ENCODE results near the gene LIMS4. TPM values are rescaled to one million over a fixed set of nuclear protein-coding genes. Genes with fewer than 3 reads are reported as not detected.
"Not testable (repeated sequence)": the region's sequence is repeated elsewhere in the genome, so short reads cannot be mapped to it uniquely, and the experiment has no call there.

Gene LIMS4, protein sequence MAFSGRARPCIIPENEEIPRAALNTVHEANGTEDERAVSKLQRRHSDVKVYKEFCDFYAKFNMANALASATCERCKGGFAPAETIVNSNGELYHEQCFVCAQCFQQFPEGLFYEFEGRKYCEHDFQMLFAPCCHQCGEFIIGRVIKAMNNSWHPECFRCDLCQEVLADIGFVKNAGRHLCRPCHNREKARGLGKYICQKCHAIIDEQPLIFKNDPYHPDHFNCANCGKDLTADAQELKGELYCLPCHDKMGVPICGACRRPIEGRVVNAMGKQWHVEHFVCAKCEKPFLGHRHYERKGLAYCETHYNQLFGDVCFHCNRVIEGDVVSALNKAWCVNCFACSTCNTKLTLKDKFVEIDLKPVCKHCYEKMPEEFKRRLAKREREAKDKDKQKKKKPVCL
- total RNA-seq, result 1 to 10 TPM in 1 of 2 donors, under 1 TPM in 1; 0.43 to 2.9 TPM

DNA sequence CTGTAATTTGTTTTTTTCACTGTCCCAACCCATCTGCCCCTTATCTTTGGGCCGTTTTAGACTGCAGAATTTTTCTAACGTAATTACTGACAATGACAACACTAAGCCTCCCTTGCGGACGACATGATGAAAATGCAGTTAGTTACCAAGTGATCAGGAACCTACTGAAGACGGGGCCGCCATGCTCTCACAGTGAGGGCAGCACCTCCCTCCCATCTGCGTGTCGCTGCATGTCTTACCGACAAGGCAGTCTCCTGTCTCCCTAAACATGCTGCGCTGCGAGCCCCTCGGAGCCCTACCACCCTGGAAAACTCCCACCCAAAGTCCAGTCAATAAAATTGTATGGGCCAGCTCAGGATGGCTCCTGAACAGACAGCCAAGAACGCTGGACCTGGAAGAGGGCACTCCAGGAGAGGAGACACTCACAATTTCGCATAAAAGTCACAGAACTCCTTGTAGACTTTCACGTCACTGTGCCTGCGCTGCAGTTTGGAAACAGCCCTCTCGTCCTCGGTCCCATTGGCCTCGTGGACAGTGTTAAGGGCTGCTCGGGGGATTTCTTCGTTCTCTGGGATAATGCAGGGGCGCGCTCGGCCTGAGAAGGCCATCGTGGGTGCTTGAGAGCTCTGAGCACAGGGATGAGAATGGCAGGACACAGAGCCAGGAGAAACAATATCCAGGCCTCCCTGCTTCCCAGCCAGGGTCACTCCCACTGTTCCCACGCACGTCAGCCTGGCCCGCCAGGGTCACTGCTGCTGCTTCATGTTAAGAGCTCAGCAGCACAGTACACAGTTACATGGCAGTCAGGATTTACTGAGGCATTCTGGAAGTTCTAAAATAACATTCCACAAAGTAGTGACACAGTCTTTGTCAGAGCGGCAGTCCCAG is at the start of gene LIMS4:
Gene LIMS4, minus strand, starts transcription at position 646 of the 888 bp plus-strand sequence. Its CDS starts 38 bp downstream, at position 608.
- H3K4me1 Mint-ChIP-seq; H3K36me3 Mint-ChIP-seq (ENCODE audit: low read depth); H3K27me3 Mint-ChIP-seq: not testable (repeated sequence)

DNA sequence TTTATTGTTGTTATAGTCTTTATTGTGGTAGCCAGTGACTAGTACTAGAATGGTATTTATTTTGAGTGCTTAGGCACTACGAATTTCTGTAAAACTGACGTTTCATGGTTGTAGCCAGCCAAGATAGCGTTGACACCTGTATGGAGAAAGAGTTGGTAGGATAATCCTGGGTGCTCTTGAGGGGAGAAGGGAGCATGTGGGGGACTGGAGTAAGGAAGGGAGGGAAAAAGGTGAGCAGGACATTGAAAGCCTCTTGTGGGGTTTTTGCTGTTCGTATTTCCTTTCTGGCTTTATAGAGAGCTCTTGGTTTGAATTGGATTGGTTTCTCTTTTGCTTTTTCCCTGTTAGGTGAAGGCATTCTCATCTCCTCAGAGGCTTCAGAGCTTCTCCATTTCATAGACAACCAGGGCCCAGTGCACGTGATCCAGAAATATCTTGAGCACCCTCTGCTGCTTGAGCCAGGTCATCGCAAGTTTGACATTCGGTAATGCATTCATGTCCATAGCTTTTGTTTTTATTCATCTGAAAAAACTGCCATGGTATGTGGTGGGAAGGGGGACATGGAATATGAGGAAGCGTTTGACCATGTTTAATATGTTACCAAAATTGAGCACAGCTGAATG is 27.2 kb upstream of the LIMS4 start:
- ATAC-seq (replicated peaks), result peak; percentile 75
- not testable (repeated sequence) for H3K4me3 Mint-ChIP-seq; H3K36me3 Mint-ChIP-seq (ENCODE audit: low read depth); H3K9me3 Mint-ChIP-seq; H3K27me3 Mint-ChIP-seq; H3K4me1 Mint-ChIP-seq; H3K27ac Mint-ChIP-seq

More for the DNA sequence above, at the start of gene LIMS4:
- not testable (repeated sequence) for H3K27ac Mint-ChIP-seq; ATAC-seq (replicated peaks); H3K9me3 Mint-ChIP-seq; H3K4me3 Mint-ChIP-seq

DNA sequence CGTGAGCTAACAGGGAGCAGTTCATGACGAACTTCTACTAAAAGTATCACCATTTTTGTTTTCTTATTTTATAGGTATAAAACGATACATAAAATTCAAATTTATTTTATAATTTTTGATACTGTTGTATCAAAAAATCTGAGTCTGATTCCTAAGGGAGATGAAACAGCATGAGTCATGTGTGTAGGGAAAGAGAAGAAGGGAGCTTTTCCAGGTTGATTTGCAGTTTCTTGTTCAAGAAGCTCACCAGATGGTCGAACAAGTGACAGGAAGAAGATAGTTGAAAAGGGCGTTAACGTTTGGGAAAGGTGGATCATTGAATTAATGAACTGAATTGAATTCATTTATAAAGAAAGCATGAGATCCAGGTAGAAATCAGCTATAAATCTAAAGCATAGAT is 23.4 kb upstream of the LIMS4 start:
- H3K36me3 Mint-ChIP-seq (ENCODE audit: low read depth); H3K27ac Mint-ChIP-seq; H3K4me1 Mint-ChIP-seq; H3K9me3 Mint-ChIP-seq; ATAC-seq (replicated peaks); H3K27me3 Mint-ChIP-seq; H3K4me3 Mint-ChIP-seq: not testable (repeated sequence)

GRCh38 chr2:110494488-110494887 is 21.9 kb upstream of the LIMS4 start:
- H3K36me3 Mint-ChIP-seq (ENCODE audit: low read depth); H3K4me1 Mint-ChIP-seq; ATAC-seq (replicated peaks); H3K27me3 Mint-ChIP-seq; H3K27ac Mint-ChIP-seq; H3K9me3 Mint-ChIP-seq; H3K4me3 Mint-ChIP-seq: not testable (repeated sequence)

GRCh38 chr2:110488991-110489390 is 16.4 kb upstream of the LIMS4 start:
- not testable (repeated sequence) for H3K4me1 Mint-ChIP-seq; H3K36me3 Mint-ChIP-seq (ENCODE audit: low read depth); H3K4me3 Mint-ChIP-seq; H3K27ac Mint-ChIP-seq; H3K27me3 Mint-ChIP-seq; H3K9me3 Mint-ChIP-seq; ATAC-seq (replicated peaks)

DNA sequence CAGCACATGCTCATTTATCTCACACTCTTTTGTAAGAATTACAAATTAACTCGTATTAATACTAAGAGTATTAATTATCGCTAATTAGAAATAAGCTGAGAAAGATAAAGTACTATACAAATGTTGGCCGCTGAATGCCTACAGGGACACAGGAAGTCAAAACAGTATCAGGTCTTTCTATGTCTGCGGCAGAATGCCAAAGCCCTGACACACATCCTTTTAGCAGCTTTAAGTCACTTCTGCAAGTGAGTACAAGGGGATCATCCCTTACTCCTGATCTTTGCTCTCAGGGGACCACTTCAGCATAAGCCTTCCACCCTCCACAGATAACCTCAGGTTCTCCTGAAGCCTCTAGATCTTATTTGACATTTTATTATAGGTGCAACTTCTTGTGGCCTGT is 10.1 kb upstream of the LIMS4 start:
- H3K27me3 Mint-ChIP-seq; H3K9me3 Mint-ChIP-seq; H3K4me1 Mint-ChIP-seq; H3K27ac Mint-ChIP-seq; H3K36me3 Mint-ChIP-seq (ENCODE audit: low read depth); ATAC-seq (replicated peaks); H3K4me3 Mint-ChIP-seq: not testable (repeated sequence)

- ATAC-seq (replicated peaks), result peak; percentile 50
- H3K4me3 Mint-ChIP-seq; H3K36me3 Mint-ChIP-seq (ENCODE audit: low read depth); H3K27ac Mint-ChIP-seq; H3K9me3 Mint-ChIP-seq; H3K4me1 Mint-ChIP-seq; H3K27me3 Mint-ChIP-seq: not testable (repeated sequence)
Observed at GRCh38 chr2:110481200-110481599, 8.6 kb upstream of the LIMS4 start.

DNA sequence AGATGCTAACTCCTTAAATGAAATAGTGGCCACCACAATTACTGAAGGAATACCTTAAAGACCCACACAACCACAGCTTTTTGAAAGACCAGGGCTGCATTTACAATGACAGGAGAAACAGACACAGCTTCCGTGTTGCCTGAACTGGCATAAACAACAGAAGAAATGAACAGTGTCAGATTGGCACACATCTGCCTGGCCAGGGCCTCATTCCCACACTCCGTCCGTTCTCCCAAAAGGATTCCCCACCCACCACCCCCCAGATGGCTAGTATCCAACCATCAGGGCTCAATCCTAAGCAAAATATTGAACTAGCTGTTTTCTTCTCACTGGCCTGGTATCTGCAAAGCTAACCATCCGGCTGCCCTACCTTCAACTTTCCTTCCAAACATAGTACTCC is 7.5 kb upstream of the LIMS4 start:
- not testable (repeated sequence) for H3K4me3 Mint-ChIP-seq; H3K36me3 Mint-ChIP-seq (ENCODE audit: low read depth); ATAC-seq (replicated peaks); H3K4me1 Mint-ChIP-seq; H3K27ac Mint-ChIP-seq; H3K27me3 Mint-ChIP-seq; H3K9me3 Mint-ChIP-seq

DNA sequence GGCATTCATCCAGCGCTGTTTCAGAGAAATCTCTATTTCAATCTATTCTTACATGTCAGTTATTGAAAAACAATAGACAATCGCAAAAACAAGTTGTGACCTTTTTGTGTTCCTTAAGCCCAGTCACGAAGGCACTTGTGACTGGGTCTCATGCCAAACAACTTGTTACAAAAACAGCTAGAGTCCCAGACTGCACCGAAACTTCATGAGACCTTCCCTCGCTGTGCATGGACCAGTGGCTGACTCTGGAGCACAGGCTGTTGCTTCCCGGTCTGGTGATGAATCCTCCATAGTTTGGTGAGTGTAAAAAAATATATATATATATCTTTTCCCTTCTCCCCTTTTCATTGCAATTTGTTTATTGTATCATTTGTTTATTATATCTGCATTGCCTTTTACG is 4.8 kb upstream of the LIMS4 start:
- not testable (repeated sequence) for H3K9me3 Mint-ChIP-seq; H3K27ac Mint-ChIP-seq; ATAC-seq (replicated peaks); H3K36me3 Mint-ChIP-seq (ENCODE audit: low read depth); H3K4me1 Mint-ChIP-seq; H3K27me3 Mint-ChIP-seq; H3K4me3 Mint-ChIP-seq

DNA sequence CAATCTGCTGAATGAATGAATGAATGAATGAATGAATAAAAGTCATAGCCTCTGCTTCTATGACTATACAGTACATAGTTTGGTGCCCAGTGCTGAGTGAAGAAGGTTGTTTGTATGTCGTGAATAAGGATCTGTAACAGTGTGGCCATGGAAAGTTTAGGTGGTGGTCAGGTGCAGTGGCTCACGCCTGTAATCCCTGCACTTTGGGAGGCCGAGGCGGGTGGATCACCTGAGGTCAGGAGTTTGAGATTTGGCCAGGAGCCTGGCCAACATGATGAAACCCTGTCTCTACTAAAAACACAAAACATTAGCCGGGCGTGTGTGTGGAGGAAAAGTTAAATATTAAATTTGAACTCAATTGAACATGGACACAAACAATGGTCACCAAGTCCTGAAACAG is 4.3 kb upstream of the LIMS4 start:
- not testable (repeated sequence) for ATAC-seq (replicated peaks); H3K9me3 Mint-ChIP-seq; H3K36me3 Mint-ChIP-seq (ENCODE audit: low read depth); H3K4me1 Mint-ChIP-seq; H3K27me3 Mint-ChIP-seq; H3K4me3 Mint-ChIP-seq; H3K27ac Mint-ChIP-seq

- ATAC-seq (replicated peaks), result peak; percentile 64
- not testable (repeated sequence) for H3K36me3 Mint-ChIP-seq (ENCODE audit: low read depth); H3K27me3 Mint-ChIP-seq; H3K9me3 Mint-ChIP-seq; H3K4me3 Mint-ChIP-seq; H3K4me1 Mint-ChIP-seq; H3K27ac Mint-ChIP-seq
Observed at GRCh38 chr2:110475627-110476359, 3.2 kb upstream of the LIMS4 start.

GRCh38 chr2:110474898-110475297 is 2.3 kb upstream of the LIMS4 start:
- not testable (repeated sequence) for H3K9me3 Mint-ChIP-seq; H3K4me1 Mint-ChIP-seq; H3K36me3 Mint-ChIP-seq (ENCODE audit: low read depth); H3K27me3 Mint-ChIP-seq; H3K4me3 Mint-ChIP-seq; H3K27ac Mint-ChIP-seq
- ATAC-seq (replicated peaks), result peak; percentile 91

- H3K27me3 Mint-ChIP-seq; H3K9me3 Mint-ChIP-seq; H3K36me3 Mint-ChIP-seq (ENCODE audit: low read depth); ATAC-seq (replicated peaks); H3K4me3 Mint-ChIP-seq; H3K27ac Mint-ChIP-seq; H3K4me1 Mint-ChIP-seq: not testable (repeated sequence)
Observed at GRCh38 chr2:110473059-110473358, 393 bp upstream of the LIMS4 start.

DNA sequence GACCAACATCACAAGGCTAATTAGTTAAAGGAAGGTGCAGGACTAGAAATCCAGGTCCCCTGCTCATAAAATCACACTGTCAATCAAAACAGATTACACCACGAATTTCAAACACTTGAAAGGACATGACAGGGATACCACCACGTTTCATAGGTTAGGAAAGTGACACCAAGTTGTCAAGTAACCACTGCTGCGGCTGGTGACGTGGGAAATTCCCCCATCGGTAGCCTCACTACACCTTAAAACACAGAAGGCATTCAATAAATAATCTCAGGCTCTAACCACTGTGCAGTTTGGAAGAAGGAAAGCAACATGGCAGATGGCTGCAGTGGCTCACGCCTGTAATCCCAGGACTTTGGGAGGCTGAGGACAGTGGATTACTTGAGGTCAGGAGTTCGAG is 3.7 kb downstream of the LIMS4 start:
- ATAC-seq (replicated peaks); H3K4me1 Mint-ChIP-seq; H3K9me3 Mint-ChIP-seq; H3K36me3 Mint-ChIP-seq (ENCODE audit: low read depth); H3K4me3 Mint-ChIP-seq; H3K27ac Mint-ChIP-seq; H3K27me3 Mint-ChIP-seq: not testable (repeated sequence)

All from activated T-helper 17 cell treated with anti-CD3 and anti-CD28 coated beads, Interleukin-2, amount 50 U/mL, for 72 hours (primary cell).